ENCODE results near the gene SLC17A1. TPM values are rescaled to one million over a fixed set of nuclear protein-coding genes. Genes with fewer than 3 reads are reported as not detected.

The SLC17A1 gene
- total RNA-seq, 2 experiments from 2014 or later, result not detected

DNA sequence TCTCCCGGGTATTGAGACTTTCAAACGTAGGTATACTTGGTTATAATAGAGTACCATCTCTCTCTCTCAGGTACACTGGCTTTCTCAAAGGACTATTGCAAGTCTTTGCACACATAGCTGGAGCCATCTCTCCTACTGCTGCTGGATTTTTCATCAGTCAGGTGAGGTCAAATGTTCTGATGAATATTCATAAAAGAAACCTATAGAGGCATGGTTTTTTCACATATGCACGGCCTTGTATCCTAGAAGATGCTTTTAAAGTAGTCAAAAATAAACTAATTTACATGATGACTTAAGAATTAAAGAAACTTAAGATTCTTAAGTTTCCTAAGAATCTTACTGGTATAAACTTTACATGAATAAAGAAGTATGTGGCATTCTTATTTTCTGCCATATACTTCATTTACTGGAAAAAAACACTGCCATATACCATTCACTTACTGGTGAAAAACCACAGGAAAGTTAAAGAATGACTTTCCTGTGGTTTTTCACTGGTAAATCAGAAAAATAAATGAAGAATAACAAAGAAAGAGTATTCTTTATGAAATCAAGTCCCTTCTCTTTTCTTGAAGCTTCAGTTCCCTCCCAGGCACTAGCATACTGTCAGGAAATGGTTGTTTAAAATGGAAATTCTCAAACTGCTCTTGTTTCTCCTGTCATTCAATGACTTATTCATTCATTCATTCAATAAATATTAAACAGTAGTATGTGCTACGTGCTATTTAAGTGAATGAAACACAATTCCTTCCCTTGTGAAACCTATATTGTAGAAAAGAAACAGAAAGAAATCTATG, 53.8 kb downstream of the SLC17A1 start:
- Mint-ChIP-seq H3K9me3 (no peaks in the 10 kb centered on the region), H3K27ac (no peak overlapping the region), H3K4me3 (no peak overlapping the region), H3K4me1 (ENCODE audit: low read depth) (no peaks in the 10 kb centered on the region), H3K27me3 (peaks cover 9% of the 10 kb centered on the region), H3K36me3 (ENCODE audit: low read depth) (no peaks in the 10 kb centered on the region)
- Histone ChIP-seq H3K36me3 (ENCODE audit: insufficient read depth, low read length) (no peaks in the 10 kb centered on the region), H3K27ac (ENCODE audit: low read depth in 1 of 2, low read length in 2 of 2) (no peak overlapping the region), H3K9me3 (ENCODE audit: control insufficient read depth in 1 of 2, insufficient read depth in 1 of 2, low read length in 2 of 2) (no peaks in the 10 kb centered on the region), H3K4me3 (ENCODE audit: low read length) (no peak overlapping the region), H3K4me1 (ENCODE audit: insufficient read depth, low read length) (no peaks in the 10 kb centered on the region), H3K27me3 (ENCODE audit: control insufficient read depth in 1 of 2, insufficient read depth in 2 of 2, low read length in 2 of 2) (no peaks in the 10 kb centered on the region)
- ChIA-PET POLR2A (interaction anchor here (0.6 kb wide), 2 partner anchors 431 to 1333 kb away, joined by 3 to 4 read pairs; no protein-coding TSS in a partner anchor), CTCF (no interaction called here)
- intact Hi-C loops (cut with DNase I, micrococcal nuclease), result no loop called here
- no peak for DNase-seq
- no peak for ATAC-seq (ENCODE audit: poor library complexity)
- TF ChIP-seq, protein P1, sequence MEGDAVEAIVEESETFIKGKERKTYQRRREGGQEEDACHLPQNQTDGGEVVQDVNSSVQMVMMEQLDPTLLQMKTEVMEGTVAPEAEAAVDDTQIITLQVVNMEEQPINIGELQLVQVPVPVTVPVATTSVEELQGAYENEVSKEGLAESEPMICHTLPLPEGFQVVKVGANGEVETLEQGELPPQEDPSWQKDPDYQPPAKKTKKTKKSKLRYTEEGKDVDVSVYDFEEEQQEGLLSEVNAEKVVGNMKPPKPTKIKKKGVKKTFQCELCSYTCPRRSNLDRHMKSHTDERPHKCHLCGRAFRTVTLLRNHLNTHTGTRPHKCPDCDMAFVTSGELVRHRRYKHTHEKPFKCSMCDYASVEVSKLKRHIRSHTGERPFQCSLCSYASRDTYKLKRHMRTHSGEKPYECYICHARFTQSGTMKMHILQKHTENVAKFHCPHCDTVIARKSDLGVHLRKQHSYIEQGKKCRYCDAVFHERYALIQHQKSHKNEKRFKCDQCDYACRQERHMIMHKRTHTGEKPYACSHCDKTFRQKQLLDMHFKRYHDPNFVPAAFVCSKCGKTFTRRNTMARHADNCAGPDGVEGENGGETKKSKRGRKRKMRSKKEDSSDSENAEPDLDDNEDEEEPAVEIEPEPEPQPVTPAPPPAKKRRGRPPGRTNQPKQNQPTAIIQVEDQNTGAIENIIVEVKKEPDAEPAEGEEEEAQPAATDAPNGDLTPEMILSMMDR (IDR thresholded peaks at IDR 0.05), result no peak

GRCh38 chr6:25777031-25777430, 54.8 kb downstream of the SLC17A1 start:
- Mint-ChIP-seq H3K36me3 (ENCODE audit: low read depth) (no peaks in the 10 kb centered on the region), H3K27me3 (peaks cover 13% of the 10 kb centered on the region), H3K27ac (no peak overlapping the region), H3K4me1 (ENCODE audit: low read depth) (no peaks in the 10 kb centered on the region), H3K9me3 (no peaks in the 10 kb centered on the region), H3K4me3 (no peak overlapping the region)
- no peak for ATAC-seq (ENCODE audit: poor library complexity)
- no peak overlapping the region for H3K27ac ChIP-seq (ENCODE audit: low read depth in 1 of 2, low read length in 2 of 2)
- intact Hi-C loops (cut with DNase I, micrococcal nuclease), result no loop called here
- H3K4me3 ChIP-seq (ENCODE audit: low read length), result no peak overlapping the region
- H3K27me3 ChIP-seq (ENCODE audit: control insufficient read depth in 1 of 2, insufficient read depth in 2 of 2, low read length in 2 of 2), result no peaks in the 10 kb centered on the region
- no peak for DNase-seq
- ChIA-PET CTCF (no interaction called here), POLR2A (no interaction called here)
- H3K36me3 ChIP-seq (ENCODE audit: insufficient read depth, low read length), result no peaks in the 10 kb centered on the region
- no peaks in the 10 kb centered on the region for H3K9me3 ChIP-seq (ENCODE audit: control insufficient read depth in 1 of 2, insufficient read depth in 1 of 2, low read length in 2 of 2)
- no peaks in the 10 kb centered on the region for H3K4me1 ChIP-seq (ENCODE audit: insufficient read depth, low read length)
- TF ChIP-seq, protein P1 (IDR thresholded peaks at IDR 0.05), result no peak

GRCh38 chr6:25774120-25774715, 57.6 kb downstream of the SLC17A1 start:
- Mint-ChIP-seq H3K4me3 (no peak overlapping the region), H3K27me3 (peaks cover 28% of the 10 kb centered on the region), H3K4me1 (ENCODE audit: low read depth) (no peaks in the 10 kb centered on the region), H3K36me3 (ENCODE audit: low read depth) (no peaks in the 10 kb centered on the region), H3K9me3 (no peaks in the 10 kb centered on the region), H3K27ac (no peak overlapping the region)
- H3K27me3 ChIP-seq (ENCODE audit: control insufficient read depth in 1 of 2, insufficient read depth in 2 of 2, low read length in 2 of 2), result no peaks in the 10 kb centered on the region
- H3K4me3 ChIP-seq (ENCODE audit: low read length), result no peak overlapping the region
- H3K9me3 ChIP-seq (ENCODE audit: control insufficient read depth in 1 of 2, insufficient read depth in 1 of 2, low read length in 2 of 2), result no peaks in the 10 kb centered on the region
- POLR2A ChIA-PET, result no interaction called here
- no peaks in the 10 kb centered on the region for H3K4me1 ChIP-seq (ENCODE audit: insufficient read depth, low read length)
- intact Hi-C loops (cut with DNase I, micrococcal nuclease), result no loop called here
- DNase-seq (no peak), ATAC-seq (ENCODE audit: poor library complexity) (no peak)
- H3K27ac ChIP-seq (ENCODE audit: low read depth in 1 of 2, low read length in 2 of 2), result no peak overlapping the region
- TF ChIP-seq, protein P1 (IDR thresholded peaks at IDR 0.05), result no peak
- CTCF ChIA-PET, result no interaction called here
- H3K36me3 ChIP-seq (ENCODE audit: insufficient read depth, low read length), result no peaks in the 10 kb centered on the region
